GM12878 (cell line): Measurements from ENCODE around the gene KIF20B. TPM values are rescaled to one million over a fixed set of nuclear protein-coding genes. Genes with fewer than 3 reads are reported as not detected.

ENCODE experiments used
- ATF7 ChIP-seq: fragments of 450-650 bp; IDR thresholded peaks from 2 replicates; pipeline ENCODE4 v1.6.1; 2016; ENCODE audit warnings: low read depth, mild to moderate bottlenecking
- CHD2 ChIP-seq: IDR thresholded peaks from 2 replicates; pipeline ENCODE4 v1.6.1; 2011; ENCODE audit warnings: low read depth, low read length, improper control_type of control experiment, borderline replicate concordance
- CREM ChIP-seq: IDR thresholded peaks from 2 replicates; pipeline ENCODE4 v1.6.1; 2014; ENCODE audit warnings: antibody characterized with exemption, low read depth
- EED ChIP-seq: sonication (generic); IDR thresholded peaks from 2 replicates; pipeline ENCODE4 v1.6.1; 2016; ENCODE audit warnings: antibody characterized with exemption, low read depth
- ESRRA ChIP-seq: IDR thresholded peaks from 2 replicates; pipeline ENCODE4 v1.6.1; 2012; ENCODE audit warnings: mild to moderate bottlenecking, low read length, improper control_type of control experiment
- GABPA ChIP-seq: IDR thresholded peaks from 2 replicates; pipeline ENCODE4 v1.6.1; 2014; ENCODE audit warnings: antibody characterized with exemption, low read depth, mild to moderate bottlenecking, inconsistent platforms
- HDGF ChIP-seq: fragments of 450-650 bp; IDR thresholded peaks from 2 replicates; pipeline ENCODE4 v1.6.1; 2016; ENCODE audit warnings: antibody characterized with exemption
- IRF4 ChIP-seq: IDR thresholded peaks from 2 replicates; pipeline ENCODE4 v1.6.1; 2011; ENCODE audit warnings: low read depth, low read length
- POLR2A ChIP-seq: IDR thresholded peaks from 2 replicates; pipeline ENCODE4 v1.6.1; 2011; ENCODE audit warnings: low read depth, mild to moderate bottlenecking, low read length
- POLR2AphosphoS2 ChIP-seq: IDR thresholded peaks from 2 replicates; pipeline ENCODE4 v1.6.1; 2011; ENCODE audit warnings: low read depth, mild to moderate bottlenecking, low read length, improper control_type of control experiment, moderate library complexity
- RAD51 ChIP-seq: fragments of 450-650 bp; IDR thresholded peaks from 2 replicates; pipeline ENCODE4 v1.6.1; 2016; ENCODE audit warnings: moderate library complexity, mild to moderate bottlenecking, inconsistent platforms
- RCOR1 ChIP-seq: conservative IDR thresholded peaks from 2 replicates; pipeline ENCODE4 v1.6.1; 2012; ENCODE audit warnings: low read depth, low read length, improper control_type of control experiment
- RFX5 ChIP-seq: IDR thresholded peaks from 2 replicates; pipeline ENCODE4 v1.6.1; 2011; ENCODE audit warnings: low read depth, low read length, improper control_type of control experiment
- STAT1 ChIP-seq: fragments of 450-650 bp; conservative IDR thresholded peaks from 2 replicates; pipeline ENCODE4 v1.6.1; 2014; ENCODE audit warnings: antibody characterized with exemption, mild to moderate bottlenecking
- TBL1XR1 ChIP-seq: IDR thresholded peaks from 2 replicates; pipeline ENCODE4 v1.6.1; 2012; ENCODE audit warnings: low read depth, low read length, improper control_type of control experiment
- TCF12 ChIP-seq: IDR thresholded peaks from 2 replicates; pipeline ENCODE4 v1.6.1; 2011; ENCODE audit warnings: low read depth, mild to moderate bottlenecking, low read length
- ZNF207 ChIP-seq: fragments of 450-650 bp; IDR thresholded peaks from 2 replicates; pipeline ENCODE4 v1.6.1; 2014; ENCODE audit warnings: antibody characterized with exemption, mild to moderate bottlenecking, borderline replicate concordance
- ZNF384 ChIP-seq: IDR thresholded peaks from 2 replicates; pipeline ENCODE4 v1.6.1; 2012; ENCODE audit warnings: low read depth, mild to moderate bottlenecking, low read length, improper control_type of control experiment, borderline replicate concordance
- polyA plus RNA-seq, 11 experiments: library from polyadenylated mRNA; depleted of rRNA in 4 of 11; unstranded in 6 of 11; stranded (reverse) in 5 of 11; fragments of >200 nt; fragmentation: Nextera tagmentation in 4 of 11; fragmentation: Illumina TruSeq in 1 of 11; extraction: Ambion mirVana in 4 of 11; extraction: Trizol in 1 of 11; gene quantifications; 1 replicate in 1 of 11; 2 replicates in 10 of 11; pipeline versions ENCODE4 v1.2.1 to v1.2.3, GENCODE V29; 2011 to 2016; ENCODE audit warnings: inconsistent platforms in 2 of 11, missing spikeins in 2 of 11, low read depth in 1 of 11
- total RNA-seq, 4 experiments: library from RNA; depleted of rRNA in 3 of 4; stranded (reverse); fragments of >200 nt in 3 of 4; fragmentation: Illumina TruSeq in 1 of 4; extraction: Trizol in 1 of 4; gene quantifications; 2 replicates each; pipeline versions ENCODE4 v1.2.1 to v1.2.3, GENCODE V29; 2013 to 2021
- TF ChIP-seq, protein P1 (sequence below): IDR thresholded peaks from 2 replicates; pipeline ENCODE4 v1.6.1; 2012; ENCODE audit warnings: low read depth, low read length, improper control_type of control experiment
- TF ChIP-seq, protein P2 (sequence below): fragments of 150-350 bp; IDR thresholded peaks from 2 replicates; pipeline ENCODE4 v1.6.1; 2016; ENCODE audit warnings: low read depth, low read length
- TF ChIP-seq, protein P3 (sequence below): IDR thresholded peaks from 2 replicates; pipeline ENCODE4 v1.6.1; 2011; ENCODE audit warnings: borderline replicate concordance, low read depth, mild to moderate bottlenecking, moderate library complexity, mixed read lengths, low read length; ENCODE audit not compliant: insufficient read depth; ENCODE audit errors: extremely low read length
- TF ChIP-seq, protein P4 (sequence below): fragments of 450-650 bp; IDR thresholded peaks from 2 replicates; pipeline ENCODE4 v1.6.1; 2017; ENCODE audit warnings: borderline replicate concordance
- TF ChIP-seq, protein P5 (sequence below): IDR thresholded peaks from 2 replicates; pipeline ENCODE4 v1.6.1; 2011; ENCODE audit warnings: borderline replicate concordance, low read depth, mild to moderate bottlenecking, moderate library complexity, low read length; ENCODE audit not compliant: insufficient read depth, poor library complexity, severe bottlenecking
- TF ChIP-seq, protein P6 (sequence below): fragments of 150-350 bp; IDR thresholded peaks from 2 replicates; pipeline ENCODE4 v1.6.1; 2014; ENCODE audit warnings: mild to moderate bottlenecking, low read depth, low read length

The KIF20B gene
- total and polyA plus RNA-seq, 10 of the 15 experiments (the other 5 are each of a cell fraction or from before 2014, with no cell fraction given), result 15.6 to 67.7 (median 44.3) TPM

DNA sequence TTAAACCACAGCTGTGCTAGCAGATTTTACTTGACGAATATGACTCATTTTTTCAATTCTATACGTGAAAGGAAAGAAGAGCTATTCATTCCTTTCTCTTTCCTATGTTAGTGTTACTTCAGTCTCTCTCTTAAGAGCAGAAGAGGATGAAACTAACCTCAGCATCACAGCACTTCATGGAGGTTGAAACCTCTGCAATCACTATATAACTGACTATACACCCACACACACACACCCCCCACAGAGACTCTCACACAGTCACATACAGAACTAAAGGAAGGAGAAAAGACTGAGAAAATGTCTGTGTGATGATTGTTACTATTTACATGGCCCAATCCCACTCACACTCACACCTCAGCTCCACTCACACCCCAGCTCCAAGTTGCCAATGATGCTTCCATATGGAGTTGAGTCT lies 104.2 kb downstream of the KIF20B start (continued):
- TF ChIP-seq IRF4 (no peak), ZNF384 (no peak), TBL1XR1 (no peak), RAD51 (no peak), CHD2 (no peak), RFX5 (no peak), EED (peak; percentile 48), POLR2A (no peak), POLR2AphosphoS2 (no peak), ZNF207 (no peak), STAT1 (no peak), TCF12 (no peak), RCOR1 (no peak), ESRRA (no peak), HDGF (no peak), GABPA (no peak), CREM (peak; percentile 46; the same call in 1 of the 2 replicates), ATF7 (peak; percentile 32; the same call in 1 of the 2 replicates)
- TF ChIP-seq, protein P1, sequence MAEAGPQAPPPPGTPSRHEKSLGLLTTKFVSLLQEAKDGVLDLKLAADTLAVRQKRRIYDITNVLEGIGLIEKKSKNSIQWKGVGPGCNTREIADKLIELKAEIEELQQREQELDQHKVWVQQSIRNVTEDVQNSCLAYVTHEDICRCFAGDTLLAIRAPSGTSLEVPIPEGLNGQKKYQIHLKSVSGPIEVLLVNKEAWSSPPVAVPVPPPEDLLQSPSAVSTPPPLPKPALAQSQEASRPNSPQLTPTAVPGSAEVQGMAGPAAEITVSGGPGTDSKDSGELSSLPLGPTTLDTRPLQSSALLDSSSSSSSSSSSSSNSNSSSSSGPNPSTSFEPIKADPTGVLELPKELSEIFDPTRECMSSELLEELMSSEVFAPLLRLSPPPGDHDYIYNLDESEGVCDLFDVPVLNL, result no peak
- TF ChIP-seq, protein P2, sequence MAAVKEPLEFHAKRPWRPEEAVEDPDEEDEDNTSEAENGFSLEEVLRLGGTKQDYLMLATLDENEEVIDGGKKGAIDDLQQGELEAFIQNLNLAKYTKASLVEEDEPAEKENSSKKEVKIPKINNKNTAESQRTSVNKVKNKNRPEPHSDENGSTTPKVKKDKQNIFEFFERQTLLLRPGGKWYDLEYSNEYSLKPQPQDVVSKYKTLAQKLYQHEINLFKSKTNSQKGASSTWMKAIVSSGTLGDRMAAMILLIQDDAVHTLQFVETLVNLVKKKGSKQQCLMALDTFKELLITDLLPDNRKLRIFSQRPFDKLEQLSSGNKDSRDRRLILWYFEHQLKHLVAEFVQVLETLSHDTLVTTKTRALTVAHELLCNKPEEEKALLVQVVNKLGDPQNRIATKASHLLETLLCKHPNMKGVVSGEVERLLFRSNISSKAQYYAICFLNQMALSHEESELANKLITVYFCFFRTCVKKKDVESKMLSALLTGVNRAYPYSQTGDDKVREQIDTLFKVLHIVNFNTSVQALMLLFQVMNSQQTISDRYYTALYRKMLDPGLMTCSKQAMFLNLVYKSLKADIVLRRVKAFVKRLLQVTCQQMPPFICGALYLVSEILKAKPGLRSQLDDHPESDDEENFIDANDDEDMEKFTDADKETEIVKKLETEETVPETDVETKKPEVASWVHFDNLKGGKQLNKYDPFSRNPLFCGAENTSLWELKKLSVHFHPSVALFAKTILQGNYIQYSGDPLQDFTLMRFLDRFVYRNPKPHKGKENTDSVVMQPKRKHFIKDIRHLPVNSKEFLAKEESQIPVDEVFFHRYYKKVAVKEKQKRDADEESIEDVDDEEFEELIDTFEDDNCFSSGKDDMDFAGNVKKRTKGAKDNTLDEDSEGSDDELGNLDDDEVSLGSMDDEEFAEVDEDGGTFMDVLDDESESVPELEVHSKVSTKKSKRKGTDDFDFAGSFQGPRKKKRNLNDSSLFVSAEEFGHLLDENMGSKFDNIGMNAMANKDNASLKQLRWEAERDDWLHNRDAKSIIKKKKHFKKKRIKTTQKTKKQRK, result no peak
- TF ChIP-seq, protein P3, sequence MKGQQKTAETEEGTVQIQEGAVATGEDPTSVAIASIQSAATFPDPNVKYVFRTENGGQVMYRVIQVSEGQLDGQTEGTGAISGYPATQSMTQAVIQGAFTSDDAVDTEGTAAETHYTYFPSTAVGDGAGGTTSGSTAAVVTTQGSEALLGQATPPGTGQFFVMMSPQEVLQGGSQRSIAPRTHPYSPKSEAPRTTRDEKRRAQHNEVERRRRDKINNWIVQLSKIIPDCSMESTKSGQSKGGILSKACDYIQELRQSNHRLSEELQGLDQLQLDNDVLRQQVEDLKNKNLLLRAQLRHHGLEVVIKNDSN, result no peak
- TF ChIP-seq, protein P4, sequence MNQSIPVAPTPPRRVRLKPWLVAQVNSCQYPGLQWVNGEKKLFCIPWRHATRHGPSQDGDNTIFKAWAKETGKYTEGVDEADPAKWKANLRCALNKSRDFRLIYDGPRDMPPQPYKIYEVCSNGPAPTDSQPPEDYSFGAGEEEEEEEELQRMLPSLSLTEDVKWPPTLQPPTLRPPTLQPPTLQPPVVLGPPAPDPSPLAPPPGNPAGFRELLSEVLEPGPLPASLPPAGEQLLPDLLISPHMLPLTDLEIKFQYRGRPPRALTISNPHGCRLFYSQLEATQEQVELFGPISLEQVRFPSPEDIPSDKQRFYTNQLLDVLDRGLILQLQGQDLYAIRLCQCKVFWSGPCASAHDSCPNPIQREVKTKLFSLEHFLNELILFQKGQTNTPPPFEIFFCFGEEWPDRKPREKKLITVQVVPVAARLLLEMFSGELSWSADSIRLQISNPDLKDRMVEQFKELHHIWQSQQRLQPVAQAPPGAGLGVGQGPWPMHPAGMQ, result no peak
- TF ChIP-seq, protein P5, sequence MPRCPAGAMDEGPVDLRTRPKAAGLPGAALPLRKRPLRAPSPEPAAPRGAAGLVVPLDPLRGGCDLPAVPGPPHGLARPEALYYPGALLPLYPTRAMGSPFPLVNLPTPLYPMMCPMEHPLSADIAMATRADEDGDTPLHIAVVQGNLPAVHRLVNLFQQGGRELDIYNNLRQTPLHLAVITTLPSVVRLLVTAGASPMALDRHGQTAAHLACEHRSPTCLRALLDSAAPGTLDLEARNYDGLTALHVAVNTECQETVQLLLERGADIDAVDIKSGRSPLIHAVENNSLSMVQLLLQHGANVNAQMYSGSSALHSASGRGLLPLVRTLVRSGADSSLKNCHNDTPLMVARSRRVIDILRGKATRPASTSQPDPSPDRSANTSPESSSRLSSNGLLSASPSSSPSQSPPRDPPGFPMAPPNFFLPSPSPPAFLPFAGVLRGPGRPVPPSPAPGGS, result no peak
- TF ChIP-seq, protein P6, sequence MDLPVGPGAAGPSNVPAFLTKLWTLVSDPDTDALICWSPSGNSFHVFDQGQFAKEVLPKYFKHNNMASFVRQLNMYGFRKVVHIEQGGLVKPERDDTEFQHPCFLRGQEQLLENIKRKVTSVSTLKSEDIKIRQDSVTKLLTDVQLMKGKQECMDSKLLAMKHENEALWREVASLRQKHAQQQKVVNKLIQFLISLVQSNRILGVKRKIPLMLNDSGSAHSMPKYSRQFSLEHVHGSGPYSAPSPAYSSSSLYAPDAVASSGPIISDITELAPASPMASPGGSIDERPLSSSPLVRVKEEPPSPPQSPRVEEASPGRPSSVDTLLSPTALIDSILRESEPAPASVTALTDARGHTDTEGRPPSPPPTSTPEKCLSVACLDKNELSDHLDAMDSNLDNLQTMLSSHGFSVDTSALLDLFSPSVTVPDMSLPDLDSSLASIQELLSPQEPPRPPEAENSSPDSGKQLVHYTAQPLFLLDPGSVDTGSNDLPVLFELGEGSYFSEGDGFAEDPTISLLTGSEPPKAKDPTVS, result no peak
